VCaP (cell line): ENCODE measurements around the gene ACADL.

Experiments
- H3K27ac ChIP-seq: fragments of 450-650 bp; 2 replicates; pipeline ENCODE4 v1.5.1; 2017
- TF ChIP-seq, protein P1 (sequence below): fragments of 450-650 bp; conservative IDR thresholded peaks from 2 replicates; pipeline ENCODE4 v1.5.1; 2017; ENCODE audit warnings: mild to moderate bottlenecking, moderate library complexity

ACADL gene

DNA sequence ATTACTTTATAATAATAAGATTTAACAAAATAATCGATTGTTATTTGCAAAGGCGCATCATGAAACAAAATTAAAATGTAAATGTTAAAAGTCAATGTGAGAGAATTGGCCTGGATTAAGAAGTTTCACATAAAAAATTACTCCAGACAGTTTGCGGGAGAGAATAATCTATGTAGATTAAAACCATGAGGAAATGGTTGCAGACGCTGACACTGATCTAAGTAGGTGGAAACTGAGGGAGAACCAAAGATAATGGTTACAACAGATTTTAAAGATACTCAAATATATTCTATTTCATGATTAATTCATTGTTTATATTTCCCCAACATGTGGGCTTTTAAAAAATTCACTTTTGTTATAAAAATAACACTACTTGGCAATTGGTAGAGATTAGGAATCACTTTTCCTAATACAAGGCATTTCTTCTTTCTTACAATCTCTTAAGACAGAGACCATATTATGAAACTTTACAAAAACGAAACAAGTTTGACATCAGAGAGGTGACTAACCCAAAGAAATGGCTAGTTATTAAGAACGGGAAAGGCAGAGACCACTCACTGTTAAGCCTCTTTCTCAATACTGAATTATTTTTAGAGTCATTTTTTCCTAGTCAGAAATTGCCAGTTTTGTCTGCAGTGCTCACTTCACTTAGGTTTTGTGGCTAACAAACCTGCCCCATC, 55.6 kb downstream of the ACADL start:
- H3K27ac ChIP-seq, result peak overlapping the region; percentile 87
- TF ChIP-seq, protein P1, sequence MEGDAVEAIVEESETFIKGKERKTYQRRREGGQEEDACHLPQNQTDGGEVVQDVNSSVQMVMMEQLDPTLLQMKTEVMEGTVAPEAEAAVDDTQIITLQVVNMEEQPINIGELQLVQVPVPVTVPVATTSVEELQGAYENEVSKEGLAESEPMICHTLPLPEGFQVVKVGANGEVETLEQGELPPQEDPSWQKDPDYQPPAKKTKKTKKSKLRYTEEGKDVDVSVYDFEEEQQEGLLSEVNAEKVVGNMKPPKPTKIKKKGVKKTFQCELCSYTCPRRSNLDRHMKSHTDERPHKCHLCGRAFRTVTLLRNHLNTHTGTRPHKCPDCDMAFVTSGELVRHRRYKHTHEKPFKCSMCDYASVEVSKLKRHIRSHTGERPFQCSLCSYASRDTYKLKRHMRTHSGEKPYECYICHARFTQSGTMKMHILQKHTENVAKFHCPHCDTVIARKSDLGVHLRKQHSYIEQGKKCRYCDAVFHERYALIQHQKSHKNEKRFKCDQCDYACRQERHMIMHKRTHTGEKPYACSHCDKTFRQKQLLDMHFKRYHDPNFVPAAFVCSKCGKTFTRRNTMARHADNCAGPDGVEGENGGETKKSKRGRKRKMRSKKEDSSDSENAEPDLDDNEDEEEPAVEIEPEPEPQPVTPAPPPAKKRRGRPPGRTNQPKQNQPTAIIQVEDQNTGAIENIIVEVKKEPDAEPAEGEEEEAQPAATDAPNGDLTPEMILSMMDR, result no peak

DNA sequence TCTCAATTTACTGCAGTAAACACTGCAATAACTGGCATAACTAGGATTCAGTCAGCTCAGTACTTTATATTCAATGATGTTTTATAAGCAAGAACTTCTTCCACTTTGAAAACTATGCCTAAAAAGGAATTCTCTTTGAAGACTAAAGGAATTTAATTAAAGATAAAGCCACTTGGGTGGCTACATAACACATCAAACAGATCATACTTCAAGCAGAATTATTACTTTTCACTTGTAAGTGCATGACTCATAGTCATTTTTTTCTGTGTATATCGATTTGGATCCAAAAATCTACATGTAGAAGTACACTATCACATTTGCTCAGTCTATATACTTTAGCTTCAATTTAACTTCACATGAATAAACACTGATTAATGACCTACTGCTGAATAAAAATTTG, 58.0 kb downstream of the ACADL start:
- H3K27ac ChIP-seq, result no peak overlapping the region
- TF ChIP-seq, protein P1, result no peak

DNA sequence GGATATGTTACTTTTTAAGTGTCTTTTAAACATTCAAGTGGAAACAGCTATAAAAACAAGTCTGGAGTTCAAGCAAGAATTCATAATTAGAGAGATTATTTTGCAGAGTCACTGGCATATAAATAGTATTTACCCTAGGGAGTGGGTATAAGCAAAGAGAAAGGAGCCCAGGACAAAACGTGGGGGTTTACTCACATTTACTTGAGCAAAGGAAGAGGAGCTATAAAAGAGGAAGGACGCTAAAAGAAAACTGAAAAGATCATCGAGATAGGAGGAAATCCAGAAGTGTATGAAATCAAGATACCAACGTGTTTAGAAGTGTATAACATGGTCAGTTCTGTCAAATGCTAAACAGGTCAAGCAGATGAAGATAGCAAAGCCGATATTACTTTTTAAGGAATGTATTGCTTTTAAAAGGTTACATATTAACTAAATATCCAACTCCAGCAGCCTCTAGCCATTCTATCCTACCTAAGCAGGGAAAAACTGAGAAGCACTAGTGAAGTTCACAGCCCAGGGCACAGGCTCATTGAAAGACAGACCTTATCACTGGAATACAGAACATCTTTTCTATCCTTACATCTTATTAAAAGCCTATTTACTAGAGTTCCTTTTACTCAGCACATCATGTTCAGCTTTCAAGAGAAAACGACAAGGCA, 62.7 kb downstream of the ACADL start:
- TF ChIP-seq, protein P1, result no peak
- H3K27ac ChIP-seq, result peak overlapping the region; percentile 50

- TF ChIP-seq, protein P1, result no peak
- no peak overlapping the region for H3K27ac ChIP-seq
Observed at GRCh38 chr2:210159059-210159458, 66.2 kb downstream of the ACADL start.

GRCh38 chr2:210158236-210158635, 67.0 kb downstream of the ACADL start:
- no peak overlapping the region for H3K27ac ChIP-seq
- TF ChIP-seq, protein P1, result no peak

DNA sequence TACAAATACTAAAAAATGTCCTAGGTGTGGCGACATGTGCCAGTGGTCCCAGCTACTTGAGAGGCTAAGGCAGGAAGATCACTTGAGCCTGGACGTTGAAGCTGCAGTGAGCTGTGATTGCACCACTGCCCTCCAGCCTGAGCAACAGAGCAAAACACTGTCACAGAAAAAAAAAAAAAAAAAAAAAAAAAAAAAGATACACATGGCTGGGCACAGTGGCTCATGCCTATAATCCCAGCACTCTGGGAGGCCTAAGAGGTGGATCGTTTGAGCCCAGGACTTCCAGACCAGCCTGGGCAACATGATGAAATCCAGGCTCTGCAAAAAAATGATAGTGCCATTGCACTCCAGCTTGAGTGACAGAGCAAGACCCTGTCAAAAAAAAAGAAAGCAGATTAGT, 67.7 kb downstream of the ACADL start:
- TF ChIP-seq, protein P1, result no peak
- no peak overlapping the region for H3K27ac ChIP-seq

DNA sequence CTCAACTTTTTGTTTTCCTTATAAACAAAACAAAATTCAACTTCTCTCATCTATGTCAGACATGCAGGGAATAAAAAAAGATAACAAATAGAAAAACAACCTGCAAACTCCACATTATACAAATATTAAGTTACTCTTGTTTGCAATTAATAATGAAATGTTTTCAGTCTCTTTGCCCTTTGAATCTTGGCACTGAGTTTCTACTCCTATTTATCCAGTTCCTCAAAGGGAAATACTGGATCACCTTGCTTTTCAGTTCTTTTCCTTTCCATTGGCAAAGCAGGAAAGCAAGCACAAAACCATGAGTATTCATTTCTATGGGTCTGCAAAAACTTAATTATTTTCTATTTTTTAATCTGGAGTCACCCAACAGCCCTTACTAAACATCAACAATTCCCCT, 77.6 kb downstream of the ACADL start:
- H3K27ac ChIP-seq, result no peak overlapping the region
- TF ChIP-seq, protein P1, result no peak
